ENCODE measurements around the gene SYT2.

Gene SYT2

GRCh38 chr1:202703191-202703590, 7.1 kb downstream of the SYT2 start:
- DNase-seq, result no peak

GRCh38 chr1:202702088-202702487, 8.2 kb downstream of the SYT2 start:
- no peak for DNase-seq

- DNase-seq, result no peak
Measured at GRCh38 chr1:202701200-202701599, 9.1 kb downstream of the SYT2 start.

- no peak for DNase-seq
Measured at GRCh38 chr1:202700061-202700460, 10.2 kb downstream of the SYT2 start.

GRCh38 chr1:202698276-202698675, 12.0 kb downstream of the SYT2 start:
- no peak for DNase-seq

- DNase-seq, result no peak
Measured at GRCh38 chr1:202697038-202697437, 13.2 kb downstream of the SYT2 start.

GRCh38 chr1:202694314-202694713, 15.9 kb downstream of the SYT2 start:
- no peak for DNase-seq

GRCh38 chr1:202692959-202693555, 17.2 kb downstream of the SYT2 start:
- DNase-seq, result peak; percentile 51

GRCh38 chr1:202691816-202692215, 18.4 kb downstream of the SYT2 start:
- no peak for DNase-seq

- no peak for DNase-seq
Measured at GRCh38 chr1:202689493-202690342, 20.5 kb downstream of the SYT2 start.

- no peak for DNase-seq
Measured at GRCh38 chr1:202689082-202689481, 21.2 kb downstream of the SYT2 start.

- DNase-seq, result no peak
Measured at GRCh38 chr1:202688401-202688800, 21.9 kb downstream of the SYT2 start.

GRCh38 chr1:202687798-202688197, 22.5 kb downstream of the SYT2 start:
- no peak for DNase-seq

GRCh38 chr1:202687370-202687769, 22.9 kb downstream of the SYT2 start:
- DNase-seq, result no peak

GRCh38 chr1:202685641-202686040, 24.6 kb downstream of the SYT2 start:
- no peak for DNase-seq

- no peak for DNase-seq
Measured at GRCh38 chr1:202684716-202685115, 25.5 kb downstream of the SYT2 start.

- DNase-seq, result no peak
Measured at GRCh38 chr1:202683029-202683428, 27.2 kb downstream of the SYT2 start.

GRCh38 chr1:202682477-202682876, 27.8 kb downstream of the SYT2 start:
- DNase-seq, result no peak

GRCh38 chr1:202681736-202682420, 28.4 kb downstream of the SYT2 start:
- DNase-seq, result no peak

- DNase-seq, result no peak
Measured at GRCh38 chr1:202680586-202681352, 29.5 kb downstream of the SYT2 start.

GRCh38 chr1:202679406-202680177, 30.7 kb downstream of the SYT2 start:
- no peak for DNase-seq

- DNase-seq, result no peak
Measured at GRCh38 chr1:202677433-202677832, 32.8 kb downstream of the SYT2 start.

Data from T1000 (cell line).